Heart left ventricle (tissue), 13 donors: ENCODE results near the gene ZNF766.

Source experiments
- POLR2A ChIP-seq, 2 donors: fragments of 450-650 bp; IDR thresholded peaks; one replicate each; pipeline ENCODE4 v1.6.1; 2017; ENCODE audit warnings: antibody characterized with exemption in 2 of 2, mild to moderate bottlenecking in 2 of 2, moderate library complexity in 2 of 2
- TF ChIP-seq, protein P1 (sequence below), 12 donors: fragments of 200-600 bp; sonication (generic) in 4 of 12; IDR thresholded peaks; one replicate each; pipeline versions ENCODE4 v1.5.0 to v1.8.0; 2018 to 2022; ENCODE audit warnings: antibody characterized with exemption in 12 of 12, mild to moderate bottlenecking in 5 of 12
- donor health status: ischemic (EF 13 %, LVEDD 7.1; RV severe dilation, severe dysfunction).
- donor health status: DM: no; HTN: yes; CAD: no.
- donor health status: DM: no; HTN: no; CAD: no.
- donor health status: ischemic (EF 25% LVEDD 6.9; RV normal size, moderate dysfunction).
- donor health status: ischemic (EF 25% LVEDD 5.7; RV mildly dilated, moderate dysfunction).
- donor health status: ischemic (EF 35%, LVEDD 5.7; RV mildly dilated, moderate dysfunction).
- donor health status: nonischemic (EF 11% LVEDD 7.7; RV severe dilation, severe dysfunction).
- donor health status: DM: yes; HTN: yes; CAD: no.
- donor health status: PGD.
- donor health status: ischemic (EF 29% LVEDD 5.4; RV normal size, mild dysfunction).
- donor health status: nonischemic (EF 23%, LVEDD 6.1; RV moderate dilation, normal function).

DNA sequence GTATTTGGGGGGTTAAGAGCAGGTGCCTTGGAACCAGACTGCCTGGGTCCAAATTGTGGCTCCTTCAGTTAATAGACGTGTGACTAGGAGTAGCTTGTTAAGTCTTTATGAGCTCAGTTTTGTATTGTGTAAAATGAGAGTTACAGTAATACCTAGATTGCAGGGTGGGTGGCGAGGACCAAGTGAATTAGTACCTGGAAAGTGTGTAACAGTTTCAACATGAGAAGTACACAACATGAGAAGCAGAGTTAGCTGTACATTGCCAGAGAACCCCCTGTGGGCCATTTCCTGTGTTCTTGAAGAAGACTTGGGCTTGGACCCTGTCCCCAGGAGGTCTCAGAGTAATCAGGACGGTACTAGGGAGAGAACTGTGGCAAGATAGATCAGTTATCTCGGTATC is 42.7 kb upstream of the ZNF766 start:
- TF ChIP-seq, protein P1, sequence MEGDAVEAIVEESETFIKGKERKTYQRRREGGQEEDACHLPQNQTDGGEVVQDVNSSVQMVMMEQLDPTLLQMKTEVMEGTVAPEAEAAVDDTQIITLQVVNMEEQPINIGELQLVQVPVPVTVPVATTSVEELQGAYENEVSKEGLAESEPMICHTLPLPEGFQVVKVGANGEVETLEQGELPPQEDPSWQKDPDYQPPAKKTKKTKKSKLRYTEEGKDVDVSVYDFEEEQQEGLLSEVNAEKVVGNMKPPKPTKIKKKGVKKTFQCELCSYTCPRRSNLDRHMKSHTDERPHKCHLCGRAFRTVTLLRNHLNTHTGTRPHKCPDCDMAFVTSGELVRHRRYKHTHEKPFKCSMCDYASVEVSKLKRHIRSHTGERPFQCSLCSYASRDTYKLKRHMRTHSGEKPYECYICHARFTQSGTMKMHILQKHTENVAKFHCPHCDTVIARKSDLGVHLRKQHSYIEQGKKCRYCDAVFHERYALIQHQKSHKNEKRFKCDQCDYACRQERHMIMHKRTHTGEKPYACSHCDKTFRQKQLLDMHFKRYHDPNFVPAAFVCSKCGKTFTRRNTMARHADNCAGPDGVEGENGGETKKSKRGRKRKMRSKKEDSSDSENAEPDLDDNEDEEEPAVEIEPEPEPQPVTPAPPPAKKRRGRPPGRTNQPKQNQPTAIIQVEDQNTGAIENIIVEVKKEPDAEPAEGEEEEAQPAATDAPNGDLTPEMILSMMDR (IDR thresholded peaks at IDR 0.05): no peak
- no peak for TF ChIP-seq POLR2A (IDR thresholded peaks at IDR 0.05)
